ENCODE measurements around the gene MDH2.
"Not testable (repeated sequence)": the region's sequence is repeated elsewhere in the genome, so short reads cannot be mapped to it uniquely, and the experiment has no call there.

Gene MDH2

DNA sequence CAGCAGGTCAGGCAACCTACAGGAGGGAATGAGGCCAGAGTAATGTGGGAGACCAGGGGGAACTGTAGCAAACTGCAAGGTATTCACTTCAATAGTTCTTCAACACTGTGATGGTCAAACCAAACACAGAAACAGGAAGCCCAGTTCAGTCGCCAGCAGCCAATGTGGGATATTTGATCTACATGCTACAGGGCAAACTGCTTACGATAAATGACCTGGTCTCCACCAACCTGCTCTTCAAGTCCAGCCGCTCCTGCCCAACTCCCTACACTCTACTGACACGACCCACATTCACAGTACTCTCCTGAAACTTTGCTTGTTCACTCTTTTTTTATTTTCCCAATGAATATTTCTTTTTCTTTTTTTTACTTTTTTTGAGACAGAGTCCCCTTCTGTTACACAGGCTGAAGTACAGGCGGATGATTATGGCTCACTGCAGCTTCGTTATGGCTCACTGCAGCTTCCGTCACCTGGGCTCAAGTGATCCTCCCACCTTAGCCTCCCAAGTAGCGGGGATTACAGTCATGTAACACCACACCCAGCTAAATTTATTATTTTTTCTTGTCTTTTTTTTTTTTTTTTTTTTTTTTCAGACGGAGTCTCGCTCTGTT, 42.1 kb downstream of the MDH2 start:
- Histone ChIP-seq H3K4me1 (ENCODE audit: low read length) (no peaks in the 10 kb centered on the region), H4K20me1 (ENCODE audit: insufficient read depth, low read length) (no peaks in the 10 kb centered on the region), H3K36me3 (replicated peaks; ENCODE audit: low read depth, low read length) (no peaks in the 10 kb centered on the region), H3K9ac (ENCODE audit: low read length) (no peak overlapping the region), H3K27me3 (ENCODE audit: low read depth, low read length) (no peaks in the 10 kb centered on the region), H3K4me3 (ENCODE audit: low read length) (no peak overlapping the region), H3K9me3 (ENCODE audit: insufficient read depth, low read length) (no peaks in the 10 kb centered on the region), H3K4me2 (ENCODE audit: low read length) (no peak overlapping the region), H3K27ac (ENCODE audit: low read length) (no peak overlapping the region), H3K79me2 (ENCODE audit: low read length) (no peaks in the 10 kb centered on the region), H2AFZ (ENCODE audit: low read depth, low read length) (no peak overlapping the region)
- no peak for TF ChIP-seq EZH2phosphoT487 (IDR thresholded peaks at IDR 0.05; ENCODE audit: low read depth)
- TF ChIP-seq, protein P1, sequence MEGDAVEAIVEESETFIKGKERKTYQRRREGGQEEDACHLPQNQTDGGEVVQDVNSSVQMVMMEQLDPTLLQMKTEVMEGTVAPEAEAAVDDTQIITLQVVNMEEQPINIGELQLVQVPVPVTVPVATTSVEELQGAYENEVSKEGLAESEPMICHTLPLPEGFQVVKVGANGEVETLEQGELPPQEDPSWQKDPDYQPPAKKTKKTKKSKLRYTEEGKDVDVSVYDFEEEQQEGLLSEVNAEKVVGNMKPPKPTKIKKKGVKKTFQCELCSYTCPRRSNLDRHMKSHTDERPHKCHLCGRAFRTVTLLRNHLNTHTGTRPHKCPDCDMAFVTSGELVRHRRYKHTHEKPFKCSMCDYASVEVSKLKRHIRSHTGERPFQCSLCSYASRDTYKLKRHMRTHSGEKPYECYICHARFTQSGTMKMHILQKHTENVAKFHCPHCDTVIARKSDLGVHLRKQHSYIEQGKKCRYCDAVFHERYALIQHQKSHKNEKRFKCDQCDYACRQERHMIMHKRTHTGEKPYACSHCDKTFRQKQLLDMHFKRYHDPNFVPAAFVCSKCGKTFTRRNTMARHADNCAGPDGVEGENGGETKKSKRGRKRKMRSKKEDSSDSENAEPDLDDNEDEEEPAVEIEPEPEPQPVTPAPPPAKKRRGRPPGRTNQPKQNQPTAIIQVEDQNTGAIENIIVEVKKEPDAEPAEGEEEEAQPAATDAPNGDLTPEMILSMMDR (IDR thresholded peaks at IDR 0.05; ENCODE audit: low read depth, low read length), result no peak

- no peaks in the 10 kb centered on the region for H3K36me3 ChIP-seq (replicated peaks; ENCODE audit: low read depth, low read length)
- no peak overlapping the region for H3K4me3 ChIP-seq (ENCODE audit: low read length)
- no peak overlapping the region for H2AFZ ChIP-seq (ENCODE audit: low read depth, low read length)
- H4K20me1 ChIP-seq (ENCODE audit: insufficient read depth, low read length), result no peaks in the 10 kb centered on the region
- no peak overlapping the region for H3K4me2 ChIP-seq (ENCODE audit: low read length)
- no peak overlapping the region for H3K9ac ChIP-seq (ENCODE audit: low read length)
- H3K27ac ChIP-seq (ENCODE audit: low read length), result no peak overlapping the region
- no peaks in the 10 kb centered on the region for H3K4me1 ChIP-seq (ENCODE audit: low read length)
- H3K9me3 ChIP-seq (ENCODE audit: insufficient read depth, low read length), result no peaks in the 10 kb centered on the region
- no peaks in the 10 kb centered on the region for H3K79me2 ChIP-seq (ENCODE audit: low read length)
- no peak for TF ChIP-seq EZH2phosphoT487 (IDR thresholded peaks at IDR 0.05; ENCODE audit: low read depth)
- TF ChIP-seq, protein P1 (IDR thresholded peaks at IDR 0.05; ENCODE audit: low read depth, low read length), result no peak
- 0 out of 2 replicates have a peak, but pooled peaks cover 3% of the 10 kb centered on the region for H3K27me3 ChIP-seq (ENCODE audit: low read depth, low read length)
These were observed 43.6 kb downstream of the MDH2 start for GRCh38 chr7:76091506-76091905.

DNA sequence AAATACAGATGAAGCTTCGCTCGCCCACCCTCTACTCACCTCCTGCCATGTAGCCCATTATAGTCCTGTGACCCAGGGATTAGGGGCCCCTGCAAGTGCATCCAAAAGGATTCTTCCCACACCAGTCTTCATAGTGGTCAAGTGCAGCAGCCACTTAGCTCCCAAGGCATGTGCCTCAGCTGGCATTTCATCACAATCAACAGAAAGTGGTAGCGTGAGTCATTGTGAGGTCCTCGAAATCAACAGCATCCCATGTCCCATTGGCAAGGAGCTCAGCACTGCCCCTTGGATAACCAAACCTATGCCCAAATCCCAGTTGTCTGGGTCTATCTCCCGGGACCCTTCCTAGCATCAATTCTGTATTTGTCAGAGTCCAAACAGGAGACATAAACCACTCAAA, 45.6 kb downstream of the MDH2 start:
- H3K9ac ChIP-seq (ENCODE audit: low read length); H3K27ac ChIP-seq (ENCODE audit: low read length); H3K79me2 ChIP-seq (ENCODE audit: low read length); H3K4me1 ChIP-seq (ENCODE audit: low read length); H3K9me3 ChIP-seq (ENCODE audit: insufficient read depth, low read length); H3K4me3 ChIP-seq (ENCODE audit: low read length); H4K20me1 ChIP-seq (ENCODE audit: insufficient read depth, low read length); H2AFZ ChIP-seq (ENCODE audit: low read depth, low read length); H3K27me3 ChIP-seq (ENCODE audit: low read depth, low read length); H3K36me3 ChIP-seq (replicated peaks; ENCODE audit: low read depth, low read length); H3K4me2 ChIP-seq (ENCODE audit: low read length): not testable (repeated sequence)

GRCh38 chr7:76094326-76094725, 46.4 kb downstream of the MDH2 start:
- H3K36me3 ChIP-seq (replicated peaks; ENCODE audit: low read depth, low read length); H3K27me3 ChIP-seq (ENCODE audit: low read depth, low read length); H2AFZ ChIP-seq (ENCODE audit: low read depth, low read length); H3K79me2 ChIP-seq (ENCODE audit: low read length); H3K4me1 ChIP-seq (ENCODE audit: low read length); H3K9ac ChIP-seq (ENCODE audit: low read length); H4K20me1 ChIP-seq (ENCODE audit: insufficient read depth, low read length); H3K9me3 ChIP-seq (ENCODE audit: insufficient read depth, low read length); H3K4me2 ChIP-seq (ENCODE audit: low read length); H3K4me3 ChIP-seq (ENCODE audit: low read length); H3K27ac ChIP-seq (ENCODE audit: low read length): not testable (repeated sequence)

DNA sequence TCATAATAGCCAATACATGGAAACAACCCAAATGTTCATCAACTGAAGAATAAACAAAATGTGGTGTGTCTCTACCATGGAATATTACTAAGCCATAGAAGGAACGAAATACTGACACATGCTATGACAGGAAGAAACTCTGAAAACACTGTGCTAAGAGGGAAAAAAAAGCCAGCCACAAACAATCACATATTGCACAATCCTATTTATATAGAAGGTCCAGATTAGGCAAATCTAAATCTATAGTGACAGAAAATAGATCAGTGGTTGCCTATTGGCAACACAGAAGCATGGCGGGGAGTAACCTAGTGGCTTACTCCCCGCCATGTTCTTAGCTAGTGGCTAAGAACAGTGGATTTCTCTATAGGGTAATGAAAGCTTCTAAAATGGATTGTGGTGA, 48.0 kb downstream of the MDH2 start:
- Histone ChIP-seq H4K20me1 (ENCODE audit: insufficient read depth, low read length) (no peaks in the 10 kb centered on the region), H2AFZ (ENCODE audit: low read depth, low read length) (no peak overlapping the region), H3K36me3 (replicated peaks; ENCODE audit: low read depth, low read length) (no peaks in the 10 kb centered on the region), H3K4me2 (ENCODE audit: low read length) (no peak overlapping the region), H3K4me3 (ENCODE audit: low read length) (no peak overlapping the region), H3K79me2 (ENCODE audit: low read length) (no peaks in the 10 kb centered on the region), H3K9me3 (ENCODE audit: insufficient read depth, low read length) (no peaks in the 10 kb centered on the region), H3K4me1 (ENCODE audit: low read length) (no peaks in the 10 kb centered on the region), H3K9ac (ENCODE audit: low read length) (no peak overlapping the region), H3K27ac (ENCODE audit: low read length) (no peak overlapping the region), H3K27me3 (ENCODE audit: low read depth, low read length) (0 out of 2 replicates have a peak, but pooled peaks cover 3% of the 10 kb centered on the region)
- TF ChIP-seq EZH2phosphoT487 (IDR thresholded peaks at IDR 0.05; ENCODE audit: low read depth), result no peak
- TF ChIP-seq, protein P1 (IDR thresholded peaks at IDR 0.05; ENCODE audit: low read depth, low read length), result no peak

GRCh38 chr7:76101693-76102437, 54.0 kb downstream of the MDH2 start:
- not testable (repeated sequence) for H3K36me3 ChIP-seq (replicated peaks; ENCODE audit: low read depth, low read length); H3K4me1 ChIP-seq (ENCODE audit: low read length); H3K4me3 ChIP-seq (ENCODE audit: low read length); H2AFZ ChIP-seq (ENCODE audit: low read depth, low read length); H3K9me3 ChIP-seq (ENCODE audit: insufficient read depth, low read length); H3K27ac ChIP-seq (ENCODE audit: low read length); H3K27me3 ChIP-seq (ENCODE audit: low read depth, low read length); H3K9ac ChIP-seq (ENCODE audit: low read length); H4K20me1 ChIP-seq (ENCODE audit: insufficient read depth, low read length); H3K4me2 ChIP-seq (ENCODE audit: low read length); H3K79me2 ChIP-seq (ENCODE audit: low read length)

- H3K4me2 ChIP-seq (ENCODE audit: low read length); H3K27me3 ChIP-seq (ENCODE audit: low read depth, low read length); H4K20me1 ChIP-seq (ENCODE audit: insufficient read depth, low read length); H3K36me3 ChIP-seq (replicated peaks; ENCODE audit: low read depth, low read length); H3K4me1 ChIP-seq (ENCODE audit: low read length); H3K27ac ChIP-seq (ENCODE audit: low read length); H2AFZ ChIP-seq (ENCODE audit: low read depth, low read length); H3K9ac ChIP-seq (ENCODE audit: low read length); H3K4me3 ChIP-seq (ENCODE audit: low read length); H3K9me3 ChIP-seq (ENCODE audit: insufficient read depth, low read length); H3K79me2 ChIP-seq (ENCODE audit: low read length): not testable (repeated sequence)
These were observed 55.9 kb downstream of the MDH2 start for GRCh38 chr7:76103788-76104187.

All from OCI-LY3 (cell line).